NT2/D1 (cell line): Measurements from ENCODE around the gene IYD.

Experiments used
- SUZ12 ChIP-seq: IDR thresholded peaks from 2 replicates; pipeline ENCODE4 v1.6.1; 2011; ENCODE audit not compliant: insufficient read length, insufficient read depth; ENCODE audit errors: extremely low read depth
- YY1 ChIP-seq: IDR thresholded peaks from 2 replicates; pipeline ENCODE4 v1.6.1; 2011; ENCODE audit not compliant: insufficient read length, insufficient read depth
- ZNF274 ChIP-seq: IDR thresholded peaks from 2 replicates; pipeline ENCODE4 v1.6.1; 2011; ENCODE audit warnings: mild to moderate bottlenecking, low read depth, low read length

GRCh38 chr6:150354754-150355571 is 13.8 kb upstream of the IYD start:
- TF ChIP-seq SUZ12 (no peak), ZNF274 (no peak), YY1 (no peak)
